Measurements from ENCODE around the gene CFAP107. TPM values are rescaled to one million over a fixed set of nuclear protein-coding genes. Genes with fewer than 3 reads are reported as not detected.

The CFAP107 gene, protein sequence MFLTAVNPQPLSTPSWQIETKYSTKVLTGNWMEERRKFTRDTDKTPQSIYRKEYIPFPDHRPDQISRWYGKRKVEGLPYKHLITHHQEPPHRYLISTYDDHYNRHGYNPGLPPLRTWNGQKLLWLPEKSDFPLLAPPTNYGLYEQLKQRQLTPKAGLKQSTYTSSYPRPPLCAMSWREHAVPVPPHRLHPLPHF
- total RNA-seq: not detected

DNA sequence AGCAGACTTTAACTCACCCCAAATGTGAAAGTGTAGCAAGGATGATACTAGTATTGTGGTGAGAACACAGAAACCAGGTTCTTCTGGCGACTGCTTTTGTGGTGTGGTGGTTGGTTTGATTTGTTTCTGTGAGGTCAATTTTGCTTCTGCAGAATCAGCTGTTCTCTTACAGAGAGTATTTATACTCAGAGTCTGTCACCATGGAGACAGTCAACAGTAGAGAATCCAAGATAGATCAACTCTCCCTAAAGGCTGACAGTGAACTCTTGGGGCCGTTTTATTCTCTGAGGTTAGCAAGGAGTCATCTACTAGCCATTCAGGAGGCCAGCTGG lies at the start of gene CFAP107:
Gene CFAP107, plus strand, starts transcription at position 209 of the 332 bp plus-strand sequence. CDS start 231 bp downstream, outside the sequence.
- TF ChIP-seq, protein P1, sequence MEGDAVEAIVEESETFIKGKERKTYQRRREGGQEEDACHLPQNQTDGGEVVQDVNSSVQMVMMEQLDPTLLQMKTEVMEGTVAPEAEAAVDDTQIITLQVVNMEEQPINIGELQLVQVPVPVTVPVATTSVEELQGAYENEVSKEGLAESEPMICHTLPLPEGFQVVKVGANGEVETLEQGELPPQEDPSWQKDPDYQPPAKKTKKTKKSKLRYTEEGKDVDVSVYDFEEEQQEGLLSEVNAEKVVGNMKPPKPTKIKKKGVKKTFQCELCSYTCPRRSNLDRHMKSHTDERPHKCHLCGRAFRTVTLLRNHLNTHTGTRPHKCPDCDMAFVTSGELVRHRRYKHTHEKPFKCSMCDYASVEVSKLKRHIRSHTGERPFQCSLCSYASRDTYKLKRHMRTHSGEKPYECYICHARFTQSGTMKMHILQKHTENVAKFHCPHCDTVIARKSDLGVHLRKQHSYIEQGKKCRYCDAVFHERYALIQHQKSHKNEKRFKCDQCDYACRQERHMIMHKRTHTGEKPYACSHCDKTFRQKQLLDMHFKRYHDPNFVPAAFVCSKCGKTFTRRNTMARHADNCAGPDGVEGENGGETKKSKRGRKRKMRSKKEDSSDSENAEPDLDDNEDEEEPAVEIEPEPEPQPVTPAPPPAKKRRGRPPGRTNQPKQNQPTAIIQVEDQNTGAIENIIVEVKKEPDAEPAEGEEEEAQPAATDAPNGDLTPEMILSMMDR (IDR thresholded peaks at IDR 0.05; ENCODE audit: low read depth): no peak

DNA sequence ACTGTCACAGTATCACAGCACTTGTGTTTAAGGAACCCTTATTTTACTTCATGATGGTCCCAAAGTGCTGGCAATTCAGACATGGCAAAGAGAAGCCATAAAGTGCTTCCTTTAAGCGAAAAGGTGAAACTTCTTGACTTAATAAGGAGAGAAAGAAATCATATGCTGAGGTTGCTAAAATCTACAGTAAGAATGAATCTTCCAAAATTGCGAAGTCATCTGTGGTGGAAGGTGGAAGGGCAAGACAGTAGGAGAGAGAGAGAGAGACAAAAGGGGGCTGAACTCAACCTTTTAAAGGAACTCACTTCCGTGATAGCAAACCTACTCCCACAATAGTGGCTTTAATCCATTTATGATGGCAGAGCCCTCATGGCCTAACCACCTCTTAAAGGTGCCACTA lies 49.3 kb upstream of the CFAP107 start:
- TF ChIP-seq, protein P1 (IDR thresholded peaks at IDR 0.05; ENCODE audit: low read depth): no peak

DNA sequence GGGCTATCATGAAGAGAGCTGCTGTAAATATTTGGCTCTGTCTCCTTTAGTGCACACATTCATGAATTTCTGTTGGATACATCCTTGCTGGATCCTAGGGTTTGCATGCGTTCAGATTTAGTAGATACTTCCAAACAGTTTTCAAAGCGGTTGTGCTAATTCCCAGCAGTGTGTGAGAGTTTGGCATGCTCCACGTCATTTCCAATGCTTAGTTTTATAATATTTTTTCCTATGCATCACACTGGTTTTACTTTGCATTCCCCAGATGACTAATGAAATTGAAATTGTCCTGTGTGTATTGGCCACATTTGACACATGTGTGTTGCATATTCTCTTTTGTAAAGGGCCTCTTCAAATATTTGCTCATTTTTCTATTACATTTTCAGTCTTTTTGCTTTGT lies 48.6 kb upstream of the CFAP107 start:
- TF ChIP-seq, protein P1 (IDR thresholded peaks at IDR 0.05; ENCODE audit: low read depth): no peak

DNA sequence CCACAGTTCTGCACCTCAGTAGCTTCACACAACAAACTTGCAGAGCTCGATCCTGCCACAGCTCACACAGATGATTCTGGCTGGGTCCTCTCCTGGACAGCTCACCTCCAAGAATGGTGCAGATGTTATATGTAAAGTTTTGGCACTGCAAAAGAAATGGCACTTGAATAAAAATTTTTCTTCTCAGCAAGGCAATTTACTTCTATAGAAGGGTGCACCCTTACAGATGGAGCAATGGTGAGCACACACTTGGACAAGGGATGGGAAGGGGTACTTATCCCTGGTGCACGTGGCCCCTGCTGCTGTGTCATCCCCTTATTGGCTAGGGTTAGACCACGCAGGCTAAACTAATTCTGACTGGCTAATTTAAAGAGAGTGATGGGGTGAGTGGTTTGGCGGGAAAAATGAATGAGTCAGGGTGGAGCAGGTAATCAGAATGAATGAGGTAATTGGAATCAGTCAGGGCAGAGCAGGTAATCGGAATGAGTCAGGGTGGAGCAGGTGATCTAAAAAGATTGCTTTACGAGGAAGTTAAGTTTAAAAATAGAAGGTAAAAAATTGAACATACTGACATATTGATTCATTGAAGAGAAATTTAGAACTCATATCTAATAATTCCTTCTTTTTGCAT lies 42.1 kb upstream of the CFAP107 start:
- TF ChIP-seq, protein P1 (IDR thresholded peaks at IDR 0.05; ENCODE audit: low read depth): no peak

DNA sequence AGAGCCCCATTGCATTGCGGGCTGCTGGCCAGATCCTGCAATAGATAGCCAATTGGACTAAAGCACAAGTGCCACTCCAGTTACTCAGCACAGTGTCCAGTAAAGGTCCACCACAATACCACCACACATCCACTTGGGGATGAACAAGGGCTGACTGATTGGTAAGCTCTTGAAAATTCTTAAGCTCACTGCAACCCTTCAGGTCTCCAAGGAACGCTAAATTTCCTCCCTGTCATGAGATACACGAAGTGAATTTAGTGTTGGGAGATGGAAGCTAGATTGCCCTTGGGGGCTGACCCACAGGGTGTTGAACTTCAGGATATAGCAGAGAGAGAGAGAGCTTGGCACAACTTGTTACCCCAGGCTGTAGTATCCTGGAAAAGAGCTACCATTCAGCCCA lies 39.9 kb upstream of the CFAP107 start:
- TF ChIP-seq, protein P1 (IDR thresholded peaks at IDR 0.05; ENCODE audit: low read depth): no peak

DNA sequence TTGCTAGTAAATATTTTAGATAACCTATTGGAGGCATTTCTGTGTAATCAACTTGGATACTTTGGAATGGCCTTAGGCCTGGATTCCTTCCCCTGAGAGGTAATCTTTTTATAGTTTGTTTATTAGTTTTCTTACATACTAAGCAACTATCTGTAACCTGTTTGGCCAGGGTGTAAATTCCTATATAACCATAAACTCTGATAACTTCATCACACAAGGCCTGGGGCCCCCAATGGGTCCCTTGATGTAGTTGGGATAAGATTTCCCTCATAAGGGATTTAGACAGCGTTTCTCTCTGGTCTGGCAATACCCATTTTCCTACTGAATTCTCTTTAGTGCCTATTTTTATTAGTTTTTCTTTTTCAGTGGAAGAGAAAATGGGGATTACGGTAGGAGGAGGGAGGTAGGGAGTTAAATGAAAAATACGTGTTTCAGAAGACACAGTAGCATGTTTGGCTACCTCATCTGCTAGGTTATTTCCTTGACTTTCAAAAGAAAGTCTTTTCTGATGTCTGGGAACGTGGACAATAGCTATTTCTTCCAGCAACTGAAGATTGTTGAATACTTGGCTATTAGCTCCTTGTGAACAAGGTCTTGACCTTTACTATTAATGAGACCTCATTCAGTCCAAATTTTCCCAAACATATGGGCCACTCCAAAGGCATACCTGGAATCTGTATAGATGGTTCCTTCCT lies 37.5 kb upstream of the CFAP107 start:
- TF ChIP-seq, protein P1 (IDR thresholded peaks at IDR 0.05; ENCODE audit: low read depth): no peak

DNA sequence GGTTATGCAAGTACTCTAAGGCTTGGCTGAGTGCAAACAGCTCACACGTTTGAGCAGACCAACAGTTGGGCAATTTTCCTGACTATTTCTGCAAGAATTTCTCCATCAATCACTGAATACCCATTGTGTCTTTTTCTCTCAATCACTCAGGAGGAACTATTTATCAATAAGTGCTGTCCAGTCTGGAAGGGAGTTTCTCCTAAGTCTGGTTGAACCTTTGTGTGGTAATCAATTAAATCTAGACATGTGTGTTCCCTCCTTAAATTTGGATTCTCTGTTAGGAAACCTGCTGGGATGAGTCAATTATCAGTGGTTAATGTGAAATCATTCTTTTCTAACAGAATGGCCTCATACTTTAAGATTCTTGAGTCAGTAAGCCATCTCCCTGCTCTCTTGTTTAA lies 36.9 kb upstream of the CFAP107 start:
- TF ChIP-seq, protein P1 (IDR thresholded peaks at IDR 0.05; ENCODE audit: low read depth): no peak

Data from subcutaneous adipose tissue (tissue), 4 donors.